Measurements from ENCODE around the gene TRIM63.

- TF ChIP-seq, protein P1, sequence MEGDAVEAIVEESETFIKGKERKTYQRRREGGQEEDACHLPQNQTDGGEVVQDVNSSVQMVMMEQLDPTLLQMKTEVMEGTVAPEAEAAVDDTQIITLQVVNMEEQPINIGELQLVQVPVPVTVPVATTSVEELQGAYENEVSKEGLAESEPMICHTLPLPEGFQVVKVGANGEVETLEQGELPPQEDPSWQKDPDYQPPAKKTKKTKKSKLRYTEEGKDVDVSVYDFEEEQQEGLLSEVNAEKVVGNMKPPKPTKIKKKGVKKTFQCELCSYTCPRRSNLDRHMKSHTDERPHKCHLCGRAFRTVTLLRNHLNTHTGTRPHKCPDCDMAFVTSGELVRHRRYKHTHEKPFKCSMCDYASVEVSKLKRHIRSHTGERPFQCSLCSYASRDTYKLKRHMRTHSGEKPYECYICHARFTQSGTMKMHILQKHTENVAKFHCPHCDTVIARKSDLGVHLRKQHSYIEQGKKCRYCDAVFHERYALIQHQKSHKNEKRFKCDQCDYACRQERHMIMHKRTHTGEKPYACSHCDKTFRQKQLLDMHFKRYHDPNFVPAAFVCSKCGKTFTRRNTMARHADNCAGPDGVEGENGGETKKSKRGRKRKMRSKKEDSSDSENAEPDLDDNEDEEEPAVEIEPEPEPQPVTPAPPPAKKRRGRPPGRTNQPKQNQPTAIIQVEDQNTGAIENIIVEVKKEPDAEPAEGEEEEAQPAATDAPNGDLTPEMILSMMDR (IDR thresholded peaks at IDR 0.05): no peak
- TF ChIP-seq POLR2A (IDR thresholded peaks at IDR 0.05) (no peak), EP300 (IDR thresholded peaks at IDR 0.05) (no peak)
These were observed 44.4 kb downstream of the TRIM63 start for GRCh38 chr1:26023009-26023408.
